ENCODE results near the gene FAT1.

FAT1 gene

DNA sequence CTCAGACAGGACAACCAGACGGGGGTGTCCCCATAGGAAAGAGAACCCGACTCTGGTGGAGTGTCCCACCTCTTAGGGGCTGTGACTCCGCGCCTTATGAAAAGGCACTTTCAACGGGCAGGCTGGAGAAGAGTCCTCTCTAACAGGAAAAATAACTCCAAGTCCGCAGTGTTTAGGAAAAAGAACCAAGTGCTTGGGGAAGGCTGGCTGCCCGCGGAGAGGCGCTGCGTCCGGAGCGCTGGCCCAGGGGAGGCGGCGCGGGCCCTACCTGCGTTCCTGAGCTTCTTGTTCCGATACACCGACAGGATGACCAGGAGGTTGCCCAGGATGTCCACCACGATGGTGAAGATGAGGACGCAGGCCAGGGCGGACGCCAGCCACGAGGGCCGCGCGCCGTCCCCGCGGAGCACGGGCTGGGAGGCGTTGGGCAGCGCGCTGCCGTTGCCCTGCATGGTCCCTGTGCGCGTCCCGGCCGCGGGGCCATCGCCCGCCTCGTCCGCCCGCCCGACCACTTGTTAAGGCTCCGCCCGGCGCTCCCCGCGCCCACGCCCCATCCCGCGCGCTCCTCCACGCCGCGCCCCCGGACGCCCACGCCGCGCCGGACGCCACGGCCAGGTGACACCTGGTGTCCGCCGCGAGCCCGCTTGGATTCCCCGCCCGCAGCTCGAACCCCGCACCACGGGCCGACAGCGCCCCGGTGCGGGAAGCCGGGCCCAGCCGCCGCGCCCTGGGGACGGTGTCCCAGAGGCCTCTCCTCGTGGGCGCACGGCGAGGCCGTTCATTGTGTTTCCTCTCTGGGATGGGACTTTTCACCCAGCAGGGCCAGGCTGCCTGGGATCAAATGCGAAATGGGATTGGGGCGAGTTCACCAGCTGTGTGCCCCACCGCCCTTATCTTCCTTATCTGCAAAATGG lies 168.5 kb downstream of the FAT1 start, which contains the start of gene MTNR1A:
TSS of gene MTNR1A (minus strand) at position 654 of the 914 bp plus-strand sequence. CDS start at position 452, 202 bp downstream.
- DNase-seq: no peak

GRCh38 chr4:186554539-186554913 lies 169.1 kb downstream of the FAT1 start:
- DNase-seq: no peak

GRCh38 chr4:186553717-186554116 lies 169.9 kb downstream of the FAT1 start:
- no peak for DNase-seq

GRCh38 chr4:186551849-186552248 lies 171.8 kb downstream of the FAT1 start:
- no peak for DNase-seq

DNA sequence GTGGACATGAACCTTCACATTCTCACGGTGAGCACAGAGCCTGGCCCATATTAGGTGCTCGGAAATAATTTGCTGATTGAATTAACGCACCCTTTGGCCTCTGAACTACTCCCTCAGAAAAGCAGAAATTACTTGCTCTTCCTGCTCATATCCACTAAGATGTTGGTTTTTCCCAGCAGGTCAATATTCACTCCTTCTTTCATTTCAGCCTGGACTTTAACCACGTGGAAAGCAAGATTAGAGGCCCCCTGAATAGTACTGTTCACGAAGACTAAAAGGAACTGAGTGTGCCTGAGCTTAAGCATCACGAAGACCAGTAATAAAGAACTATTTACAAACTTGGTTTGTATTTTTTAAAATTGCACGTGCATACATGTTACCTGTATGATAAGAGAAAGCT lies 178.2 kb downstream of the FAT1 start:
- no peak for DNase-seq

GRCh38 chr4:186543206-186543605 lies 180.4 kb downstream of the FAT1 start:
- no peak for DNase-seq

GRCh38 chr4:186541801-186542200 lies 181.9 kb downstream of the FAT1 start:
- no peak for DNase-seq

- no peak for DNase-seq
Measured at GRCh38 chr4:186537843-186538521, 185.7 kb downstream of the FAT1 start.

Data from activated T-cell treated with anti-CD3 and anti-CD28 coated beads, Interleukin-2, amount 50 U/mL, for 48 hours (primary cell).